ENCODE data around the gene RNF5.

RNF5 gene

DNA sequence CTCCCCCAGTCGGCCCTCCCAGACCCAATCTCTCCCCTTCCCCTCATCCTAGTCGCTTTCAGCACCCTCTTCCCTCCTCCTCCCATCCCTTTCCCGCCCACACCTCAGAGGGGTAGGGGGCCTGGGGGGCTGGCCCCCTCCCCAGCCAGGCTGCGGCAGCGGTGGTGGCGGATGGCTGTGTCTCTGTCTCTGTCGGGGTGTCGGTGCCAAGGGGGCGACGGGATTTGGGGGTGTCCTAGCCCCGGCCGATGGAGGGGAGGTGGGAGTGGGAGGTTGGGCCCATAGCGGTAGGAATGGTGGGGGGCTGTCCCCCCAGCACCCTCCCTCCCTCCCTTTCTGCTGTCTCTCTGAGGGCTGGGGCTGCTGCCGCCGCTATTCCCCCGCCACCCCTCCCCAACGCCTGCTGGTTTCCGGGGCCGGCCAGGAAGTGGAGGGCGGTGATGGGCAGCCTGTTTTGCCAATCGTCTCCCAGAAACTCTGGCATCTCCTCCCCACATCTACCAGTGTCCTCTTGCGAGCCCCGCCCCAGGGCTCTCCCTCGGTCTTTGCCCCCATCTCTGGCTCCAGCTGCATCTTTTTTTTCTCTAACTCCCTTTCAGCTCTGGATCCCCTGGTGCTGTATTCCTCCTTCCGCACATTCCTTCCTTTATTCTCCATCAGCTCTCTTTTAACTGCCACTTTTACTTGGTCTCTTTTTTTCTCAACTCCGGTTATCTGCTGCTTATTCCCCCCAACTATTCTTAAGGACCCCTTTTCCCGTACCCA is 2.3 kb upstream of the RNF5 start, which contains the start of gene AGPAT1:
AGPAT1 (minus strand) TSS at position 374 of the 765 bp plus-strand sequence. CDS start 4,588 bp downstream, outside the sequence.
- H3K27ac Mint-ChIP-seq, result peak within 1 kb of the TSS; percentile 90
- H3K9me3 Mint-ChIP-seq, result no peaks in the 10 kb centered on the region
- peaks cover 72% of the 10 kb centered on the region for H3K4me1 Mint-ChIP-seq
- peak within 1 kb of the TSS; percentile 93 for H3K4me3 Mint-ChIP-seq
- no peaks in the 10 kb centered on the region for H3K27me3 Mint-ChIP-seq (ENCODE audit: low read depth, poor library complexity)
- peaks cover 23% of the 10 kb centered on the region for H3K36me3 Mint-ChIP-seq (ENCODE audit: low read depth)
- TF ChIP-seq CTCF (IDR thresholded peaks at IDR 0.05), result no peak
- peak; percentile 99 for DNase-seq

GRCh38 chr6:32176476-32177182 is 1.6 kb upstream of the RNF5 start:
- TF ChIP-seq CTCF (IDR thresholded peaks at IDR 0.05), result no peak
- Mint-ChIP-seq H3K9me3 (no peaks in the 10 kb centered on the region), H3K4me1 (peaks cover 80% of the 10 kb centered on the region), H3K36me3 (ENCODE audit: low read depth) (peaks cover 23% of the 10 kb centered on the region), H3K4me3 (peak overlapping the region; percentile 93), H3K27me3 (ENCODE audit: low read depth, poor library complexity) (no peaks in the 10 kb centered on the region), H3K27ac (peak overlapping the region; percentile 90)
- no peak for DNase-seq

GRCh38 chr6:32177183-32177787 is 920 bp upstream of the RNF5 start:
- Mint-ChIP-seq H3K4me3 (peak overlapping the region; percentile 93), H3K36me3 (ENCODE audit: low read depth) (peaks cover 23% of the 10 kb centered on the region), H3K27ac (peak overlapping the region; percentile 90), H3K27me3 (ENCODE audit: low read depth, poor library complexity) (no peaks in the 10 kb centered on the region), H3K4me1 (peaks cover 80% of the 10 kb centered on the region), H3K9me3 (no peaks in the 10 kb centered on the region)
- TF ChIP-seq CTCF (IDR thresholded peaks at IDR 0.05), result no peak
- DNase-seq, result peak; percentile 46

DNA sequence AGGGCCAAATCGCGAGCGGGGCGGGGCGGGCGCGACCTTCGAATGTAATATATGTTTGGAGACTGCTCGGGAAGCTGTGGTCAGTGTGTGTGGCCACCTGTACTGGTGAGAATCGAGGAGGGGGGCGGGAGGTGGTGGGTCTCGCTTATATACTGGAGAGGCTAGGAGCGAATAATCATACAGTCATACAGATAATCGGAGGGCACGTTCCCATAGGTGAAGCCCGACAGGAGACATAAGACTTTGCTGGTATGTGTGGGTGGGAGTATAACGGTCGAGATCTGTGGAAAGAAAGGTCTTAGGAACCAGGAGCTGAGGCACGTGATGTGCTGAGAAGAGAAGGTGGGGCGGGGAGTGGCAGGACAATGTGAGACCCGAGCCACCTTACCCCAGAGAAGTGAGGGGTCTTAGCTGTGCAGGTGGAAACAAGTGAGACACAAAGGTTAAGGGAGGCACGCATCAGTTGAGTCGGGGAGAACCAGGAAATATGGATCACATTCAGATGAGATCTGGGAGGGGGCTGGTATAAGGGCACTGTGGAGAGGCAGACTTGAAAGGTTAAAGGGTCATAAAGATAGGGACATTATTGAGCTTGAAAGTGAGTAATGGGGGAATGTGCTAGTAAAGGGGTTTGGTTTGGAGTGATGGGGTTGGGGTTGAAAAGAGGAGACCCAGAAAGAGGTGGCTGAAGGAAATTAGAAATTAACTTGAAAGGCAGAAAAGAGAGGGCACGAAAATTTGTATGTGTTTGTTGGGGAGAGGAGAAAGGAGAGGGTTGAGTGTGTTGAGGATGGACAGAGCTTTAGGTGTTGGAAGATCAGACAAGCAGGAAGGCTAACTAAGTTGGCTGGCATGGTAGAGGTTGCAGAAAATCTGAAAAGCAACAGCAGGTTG is 589 bp downstream of the RNF5 start:
- peak overlapping the region; percentile 90 for H3K27ac Mint-ChIP-seq
- H3K4me3 Mint-ChIP-seq, result peak overlapping the region; percentile 93
- DNase-seq, result no peak
- H3K27me3 Mint-ChIP-seq (ENCODE audit: low read depth, poor library complexity), result no peaks in the 10 kb centered on the region
- H3K9me3 Mint-ChIP-seq, result no peaks in the 10 kb centered on the region
- H3K36me3 Mint-ChIP-seq (ENCODE audit: low read depth), result peaks cover 23% of the 10 kb centered on the region
- peaks cover 67% of the 10 kb centered on the region for H3K4me1 Mint-ChIP-seq
- TF ChIP-seq CTCF (IDR thresholded peaks at IDR 0.05), result no peak

DNA sequence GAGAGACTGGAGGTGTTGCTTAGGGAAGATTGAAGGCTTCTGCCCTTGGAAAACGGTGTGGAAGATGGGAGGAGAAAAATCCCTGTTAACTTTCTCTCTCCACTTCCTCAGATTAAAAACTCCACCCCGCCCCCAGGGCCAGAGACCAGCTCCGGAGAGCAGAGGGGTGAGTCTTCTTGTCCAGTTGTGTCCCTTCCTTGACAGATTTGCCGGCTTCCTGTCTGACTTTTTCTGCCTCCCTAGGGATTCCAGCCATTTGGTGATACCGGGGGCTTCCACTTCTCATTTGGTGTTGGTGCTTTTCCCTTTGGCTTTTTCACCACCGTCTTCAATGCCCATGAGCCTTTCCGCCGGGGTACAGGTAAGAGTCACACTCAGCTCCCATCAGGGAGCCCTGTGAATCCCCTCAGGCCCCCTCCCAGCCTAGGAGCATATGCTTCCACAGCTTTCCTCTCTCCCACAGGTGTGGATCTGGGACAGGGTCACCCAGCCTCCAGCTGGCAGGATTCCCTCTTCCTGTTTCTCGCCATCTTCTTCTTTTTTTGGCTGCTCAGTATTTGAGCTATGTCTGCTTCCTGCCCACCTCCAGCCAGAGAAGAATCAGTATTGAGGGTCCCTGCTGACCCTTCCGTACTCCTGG is 1.7 kb downstream of the RNF5 start:
- Mint-ChIP-seq H3K27ac (peak overlapping the region; percentile 73), H3K36me3 (ENCODE audit: low read depth) (peaks cover 23% of the 10 kb centered on the region), H3K4me1 (peaks cover 56% of the 10 kb centered on the region)

More for the DNA sequence above, 1.7 kb downstream of the RNF5 start:
- H3K27me3 Mint-ChIP-seq (ENCODE audit: low read depth, poor library complexity), result no peaks in the 10 kb centered on the region
- no peaks in the 10 kb centered on the region for H3K9me3 Mint-ChIP-seq
- peak overlapping the region; percentile 93 for H3K4me3 Mint-ChIP-seq
- no peak for DNase-seq
- no peak for TF ChIP-seq CTCF (IDR thresholded peaks at IDR 0.05)
